SU-DHL-6 (cell line): ENCODE measurements around the gene MYH4.

ENCODE experiments used
- H2AFZ ChIP-seq: fragments of 200-600 bp; sonication (generic); 2 replicates; pipeline ENCODE4 v1.6.1; 2014; ENCODE audit warnings: low read depth, mild to moderate bottlenecking, moderate library complexity, mixed read lengths, antibody characterized with exemption, low read length; ENCODE audit not compliant: severe bottlenecking
- H3F3A ChIP-seq: fragments of 200-600 bp; shearing (Covaris generic); 2 replicates; pipeline ENCODE4 v1.6.0; 2016; ENCODE audit warnings: antibody characterized with exemption, mild to moderate bottlenecking; ENCODE audit not compliant: insufficient read depth
- H3K27ac ChIP-seq: fragments of 200-600 bp; sonication (generic); 2 replicates; pipeline ENCODE4 v1.5.1; 2016; ENCODE audit warnings: low read depth, mild to moderate bottlenecking, low read length, moderate library complexity, mixed read lengths
- H3K27me3 ChIP-seq: fragments of 200-600 bp; sonication (generic), shearing (Covaris generic); 2 replicates; pipeline ENCODE4 v1.6.0; 2014; ENCODE audit warnings: mild to moderate bottlenecking, low read length
- H3K36me3 ChIP-seq: fragments of 200-600 bp; sonication (generic); 2 replicates; pipeline ENCODE4 v1.6.1; 2014; ENCODE audit warnings: mild to moderate bottlenecking, low read length, mixed read lengths
- H3K4me2 ChIP-seq: fragments of 300-600, 200-600 bp; shearing (Covaris generic), sonication (generic); 2 replicates; pipeline ENCODE4 v1.6.0; 2014; ENCODE audit warnings: low read length, low read depth, mild to moderate bottlenecking; ENCODE audit not compliant: poor library complexity, severe bottlenecking
- H3K4me3 ChIP-seq: fragments of 200-600 bp; sonication (generic); 2 replicates; pipeline ENCODE4 v1.5.1; 2014; ENCODE audit warnings: antibody characterized with exemption, low read length, mild to moderate bottlenecking, mixed read lengths; ENCODE audit not compliant: insufficient read depth, poor library complexity, severe bottlenecking
- H3K79me2 ChIP-seq: fragments of 200-600 bp; sonication (generic); 2 replicates; pipeline ENCODE4 v1.6.1; 2014; ENCODE audit warnings: mild to moderate bottlenecking, low read length, moderate library complexity; ENCODE audit not compliant: insufficient read depth
- H3K9ac ChIP-seq: fragments of 200-600 bp; sonication (generic); 2 replicates; pipeline ENCODE4 v1.7.0; 2014; ENCODE audit warnings: mild to moderate bottlenecking, low read length
- H3K9me2 ChIP-seq: fragments of 200-600 bp; sonication (generic); replicated peaks from 2 replicates; pipeline ENCODE4 v1.6.1; 2014; ENCODE audit warnings: low read length; ENCODE audit not compliant: insufficient read depth
- H3K9me3 ChIP-seq: fragments of 200-600 bp; sonication (generic); 2 replicates; pipeline ENCODE4 v1.6.1; 2014; ENCODE audit warnings: low read length, mixed read lengths; ENCODE audit not compliant: insufficient read depth
- H4K20me1 ChIP-seq: fragments of 200-600 bp; sonication (generic); 2 replicates; pipeline ENCODE4 v1.6.1; 2014; ENCODE audit warnings: low read depth, mild to moderate bottlenecking, antibody characterized with exemption, low read length, moderate library complexity, mixed read lengths
- EZH2phosphoT487 ChIP-seq: fragments of 200-600 bp; sonication (generic), shearing (Covaris generic); conservative IDR thresholded peaks from 2 replicates; pipeline ENCODE4 v1.6.1; 2018; ENCODE audit warnings: mild to moderate bottlenecking, antibody characterized with exemption, low read length, moderate library complexity, mixed read lengths
- TF ChIP-seq, protein P1 (sequence below): fragments of 200-600 bp; sonication (generic); IDR thresholded peaks from one replicate; pipeline ENCODE4 v1.5.1; 2017; ENCODE audit warnings: antibody characterized with exemption, mild to moderate bottlenecking, low read length, moderate library complexity; ENCODE audit not compliant: insufficient read depth, poor library complexity, severe bottlenecking

MYH4 gene

DNA sequence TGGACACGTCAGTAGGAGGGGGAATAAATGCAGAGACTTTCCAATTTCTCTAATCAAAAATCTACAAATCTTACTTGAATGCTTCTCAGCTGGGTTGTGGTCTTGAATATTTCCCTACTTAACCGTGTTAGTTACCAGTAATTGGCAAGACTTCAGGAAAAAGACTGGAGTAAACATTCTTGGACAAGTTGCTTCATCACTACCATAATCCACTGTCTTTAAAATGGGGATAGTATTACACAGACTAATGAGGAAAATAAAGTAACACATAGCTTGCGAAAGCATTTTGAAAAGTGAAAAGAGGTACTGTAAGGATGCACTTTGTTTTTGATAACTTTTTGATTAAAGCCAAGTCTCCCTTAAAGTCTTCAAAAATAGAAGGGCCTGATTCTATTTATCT lies 30.6 kb upstream of the MYH4 start:
- no peaks in the 10 kb centered on the region for H4K20me1 ChIP-seq
- no peak overlapping the region for H3K27ac ChIP-seq
- no peak overlapping the region for H3K4me2 ChIP-seq
- no peaks in the 10 kb centered on the region for H3K36me3 ChIP-seq
- H3K4me3 ChIP-seq: no peak overlapping the region
- no peaks in the 10 kb centered on the region for H3K9me2 ChIP-seq
- no peaks in the 10 kb centered on the region for H3K27me3 ChIP-seq
- no peak overlapping the region for H2AFZ ChIP-seq
- H3K9me3 ChIP-seq: no peaks in the 10 kb centered on the region
- TF ChIP-seq, protein P1, sequence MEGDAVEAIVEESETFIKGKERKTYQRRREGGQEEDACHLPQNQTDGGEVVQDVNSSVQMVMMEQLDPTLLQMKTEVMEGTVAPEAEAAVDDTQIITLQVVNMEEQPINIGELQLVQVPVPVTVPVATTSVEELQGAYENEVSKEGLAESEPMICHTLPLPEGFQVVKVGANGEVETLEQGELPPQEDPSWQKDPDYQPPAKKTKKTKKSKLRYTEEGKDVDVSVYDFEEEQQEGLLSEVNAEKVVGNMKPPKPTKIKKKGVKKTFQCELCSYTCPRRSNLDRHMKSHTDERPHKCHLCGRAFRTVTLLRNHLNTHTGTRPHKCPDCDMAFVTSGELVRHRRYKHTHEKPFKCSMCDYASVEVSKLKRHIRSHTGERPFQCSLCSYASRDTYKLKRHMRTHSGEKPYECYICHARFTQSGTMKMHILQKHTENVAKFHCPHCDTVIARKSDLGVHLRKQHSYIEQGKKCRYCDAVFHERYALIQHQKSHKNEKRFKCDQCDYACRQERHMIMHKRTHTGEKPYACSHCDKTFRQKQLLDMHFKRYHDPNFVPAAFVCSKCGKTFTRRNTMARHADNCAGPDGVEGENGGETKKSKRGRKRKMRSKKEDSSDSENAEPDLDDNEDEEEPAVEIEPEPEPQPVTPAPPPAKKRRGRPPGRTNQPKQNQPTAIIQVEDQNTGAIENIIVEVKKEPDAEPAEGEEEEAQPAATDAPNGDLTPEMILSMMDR: no peak
- no peak for TF ChIP-seq EZH2phosphoT487
- no peaks in the 10 kb centered on the region for H3K79me2 ChIP-seq
- no peak overlapping the region for H3K9ac ChIP-seq
- H3F3A ChIP-seq: no peaks in the 10 kb centered on the region

DNA sequence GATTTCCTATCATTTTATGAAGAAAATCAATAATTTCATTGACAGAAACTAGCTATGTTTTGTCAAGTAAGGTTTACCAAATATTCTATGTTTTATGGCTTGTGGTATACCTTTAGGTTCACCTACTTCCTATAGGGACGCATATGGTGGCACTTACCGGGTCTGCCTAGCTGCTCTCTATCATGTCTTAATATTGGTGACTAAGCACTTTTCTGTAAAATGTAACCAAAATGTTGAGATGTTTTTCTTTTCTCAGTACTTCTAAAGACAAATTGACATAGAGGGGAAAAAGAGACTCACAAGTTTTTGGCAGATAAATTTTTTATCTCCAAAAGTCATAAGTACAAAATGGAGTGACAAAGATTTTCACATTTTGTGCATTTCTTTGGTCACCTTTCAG lies 22.6 kb upstream of the MYH4 start:
- no peak for TF ChIP-seq EZH2phosphoT487
- TF ChIP-seq, protein P1: no peak
- no peak overlapping the region for H3K27ac ChIP-seq

DNA sequence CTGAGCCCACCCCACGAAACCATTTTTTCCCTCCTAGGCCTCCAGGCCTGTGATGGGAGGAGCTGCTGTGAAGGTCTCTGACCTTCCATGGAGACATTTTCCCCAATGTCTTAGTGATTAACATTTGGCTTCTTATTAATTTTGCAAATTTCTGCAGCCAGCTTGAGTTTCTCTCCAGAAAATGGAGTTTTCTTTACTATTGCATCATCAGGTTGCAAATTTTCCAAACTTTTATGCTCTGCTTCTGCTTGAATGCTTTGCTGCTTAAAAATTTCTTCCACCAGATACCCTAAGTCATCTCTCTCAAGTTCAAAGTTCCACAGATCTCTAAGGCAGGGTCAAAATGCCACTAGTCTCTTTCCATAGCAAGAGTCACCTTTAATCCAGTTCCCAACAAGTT lies 12.9 kb upstream of the MYH4 start:
- H3K9me3 ChIP-seq: peaks cover 3% of the 10 kb centered on the region; the same call in 1 of the 2 replicates
- H2AFZ ChIP-seq: no peak overlapping the region
- H3K4me3 ChIP-seq: no peak overlapping the region
- H4K20me1 ChIP-seq: no peaks in the 10 kb centered on the region
- no peak overlapping the region for H3K9ac ChIP-seq
- no peaks in the 10 kb centered on the region for H3K79me2 ChIP-seq
- no peak overlapping the region for H3K4me2 ChIP-seq
- no peaks in the 10 kb centered on the region for H3F3A ChIP-seq
- H3K36me3 ChIP-seq: no peaks in the 10 kb centered on the region
- H3K9me2 ChIP-seq: no peaks in the 10 kb centered on the region
- TF ChIP-seq EZH2phosphoT487: no peak
- TF ChIP-seq, protein P1: no peak
- H3K27ac ChIP-seq: no peak overlapping the region
- H3K27me3 ChIP-seq: no peaks in the 10 kb centered on the region

More for the DNA sequence above, 22.6 kb upstream of the MYH4 start:
- Histone ChIP-seq H3K79me2 (no peaks in the 10 kb centered on the region), H3K9me2 (no peaks in the 10 kb centered on the region), H3K27me3 (0 out of 2 replicates have a peak, but pooled peaks cover 6% of the 10 kb centered on the region), H3K9me3 (0 out of 2 replicates have a peak, but pooled peaks cover 3% of the 10 kb centered on the region), H3K4me3 (no peak overlapping the region), H3K9ac (no peak overlapping the region), H3F3A (no peaks in the 10 kb centered on the region), H2AFZ (no peak overlapping the region), H3K36me3 (no peaks in the 10 kb centered on the region; the same call in 1 of the 2 replicates), H4K20me1 (no peaks in the 10 kb centered on the region), H3K4me2 (no peak overlapping the region)
